Anterior cingulate cortex (tissue), 58 donors: ENCODE results near the gene MLST8.

Experiments
- DNase-seq, 58 donors: peaks; one replicate each; lab custom pipeline; 2025; lab: John Stamatoyannopoulos, UW

MLST8 gene

DNA sequence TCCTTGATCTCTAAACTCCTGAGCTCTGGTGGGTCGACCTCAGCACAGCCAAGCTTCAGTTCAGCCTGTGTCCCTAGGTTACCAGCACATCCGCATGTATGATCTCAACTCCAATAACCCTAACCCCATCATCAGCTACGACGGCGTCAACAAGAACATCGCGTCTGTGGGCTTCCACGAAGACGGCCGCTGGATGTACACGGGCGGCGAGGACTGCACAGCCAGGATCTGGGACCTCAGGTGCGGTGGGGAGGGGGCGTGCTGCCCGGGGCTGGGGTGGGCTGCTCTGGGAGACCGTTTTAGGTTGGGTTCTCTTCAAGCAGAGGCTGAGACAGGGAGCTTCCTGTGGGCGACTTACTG is 1.1 kb downstream of the MLST8 start:
- no peak for DNase-seq

DNA sequence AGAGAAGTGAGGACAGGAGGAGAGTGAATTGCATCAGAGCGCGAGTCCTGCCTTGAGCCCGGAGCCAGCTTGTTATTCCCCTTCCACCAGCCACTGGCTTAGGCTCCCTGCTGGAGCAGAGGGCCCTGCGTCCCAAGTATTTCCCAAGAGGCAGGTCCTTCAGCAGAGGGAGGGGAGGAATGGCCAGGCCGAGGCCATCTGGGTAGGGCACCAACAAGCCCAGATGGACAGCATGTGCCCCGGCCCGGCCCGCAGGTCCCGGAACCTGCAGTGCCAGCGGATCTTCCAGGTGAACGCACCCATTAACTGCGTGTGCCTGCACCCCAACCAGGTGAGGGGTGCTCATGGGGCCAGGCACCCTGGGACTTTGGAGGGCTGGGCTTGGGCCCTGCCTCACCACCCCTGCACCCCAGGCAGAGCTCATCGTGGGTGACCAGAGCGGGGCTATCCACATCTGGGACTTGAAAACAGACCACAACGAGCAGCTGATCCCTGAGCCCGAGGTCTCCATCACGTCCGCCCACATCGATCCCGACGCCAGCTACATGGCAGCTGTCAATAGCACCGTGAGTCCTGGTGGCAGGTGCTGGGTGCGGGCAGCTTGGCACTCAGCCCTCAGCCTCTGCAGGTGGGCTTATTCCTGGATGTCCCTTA is 1.7 kb downstream of the MLST8 start:
- no peak for DNase-seq

DNA sequence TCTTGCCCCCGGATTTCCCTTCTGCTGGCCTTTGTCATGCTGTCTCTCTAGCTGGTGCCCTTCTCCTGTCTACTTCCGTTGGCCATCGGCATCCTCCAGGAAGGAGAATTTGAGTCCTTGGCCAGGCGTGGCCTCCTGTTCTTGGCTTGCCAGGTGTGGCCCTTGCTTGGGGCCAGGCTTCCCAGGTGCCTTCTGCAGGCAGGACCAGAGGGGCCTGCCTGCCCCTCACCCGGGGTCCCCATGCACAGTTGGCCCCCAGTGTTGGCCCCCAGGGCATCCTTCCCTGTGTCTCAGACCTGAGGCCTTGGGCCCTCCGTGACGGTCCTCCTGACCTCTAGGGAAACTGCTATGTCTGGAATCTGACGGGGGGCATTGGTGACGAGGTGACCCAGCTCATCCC is 2.6 kb downstream of the MLST8 start:
- no peak for DNase-seq

DNA sequence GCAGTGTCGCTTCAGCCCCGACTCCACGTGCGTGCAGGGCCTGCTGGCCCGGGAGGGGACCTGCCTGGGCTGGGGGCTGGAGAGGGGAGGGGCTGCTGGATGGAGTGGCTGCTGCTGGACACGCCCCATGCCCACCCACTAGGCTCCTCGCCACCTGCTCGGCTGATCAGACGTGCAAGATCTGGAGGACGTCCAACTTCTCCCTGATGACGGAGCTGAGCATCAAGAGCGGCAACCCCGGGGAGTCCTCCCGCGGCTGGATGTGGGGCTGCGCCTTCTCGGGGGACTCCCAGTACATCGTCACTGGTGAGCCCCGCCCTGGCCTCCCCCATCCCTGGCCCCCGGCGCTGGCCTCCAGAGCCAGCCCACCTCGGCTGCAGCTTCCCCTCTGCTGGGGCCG is 3.1 kb downstream of the MLST8 start:
- no peak for DNase-seq

DNA sequence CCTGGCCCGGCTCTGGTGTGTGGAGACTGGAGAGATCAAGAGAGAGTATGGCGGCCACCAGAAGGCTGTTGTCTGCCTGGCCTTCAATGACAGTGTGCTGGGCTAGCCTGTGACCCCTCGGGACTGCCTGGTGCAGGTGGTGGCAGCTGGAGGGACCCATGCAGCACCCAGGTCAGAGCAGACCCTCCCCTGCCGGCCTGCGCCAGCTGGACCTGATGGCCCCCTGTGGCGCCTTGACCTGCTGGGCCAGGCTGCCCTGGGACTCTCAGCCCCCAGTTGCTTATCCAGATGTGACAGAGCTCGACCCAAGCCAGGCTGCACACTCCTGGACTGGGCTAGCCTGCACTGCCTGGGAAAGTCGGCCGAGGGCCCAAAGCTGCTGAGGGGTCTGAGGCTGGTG is 3.5 kb downstream of the MLST8 start:
- DNase-seq, result no peak

DNA sequence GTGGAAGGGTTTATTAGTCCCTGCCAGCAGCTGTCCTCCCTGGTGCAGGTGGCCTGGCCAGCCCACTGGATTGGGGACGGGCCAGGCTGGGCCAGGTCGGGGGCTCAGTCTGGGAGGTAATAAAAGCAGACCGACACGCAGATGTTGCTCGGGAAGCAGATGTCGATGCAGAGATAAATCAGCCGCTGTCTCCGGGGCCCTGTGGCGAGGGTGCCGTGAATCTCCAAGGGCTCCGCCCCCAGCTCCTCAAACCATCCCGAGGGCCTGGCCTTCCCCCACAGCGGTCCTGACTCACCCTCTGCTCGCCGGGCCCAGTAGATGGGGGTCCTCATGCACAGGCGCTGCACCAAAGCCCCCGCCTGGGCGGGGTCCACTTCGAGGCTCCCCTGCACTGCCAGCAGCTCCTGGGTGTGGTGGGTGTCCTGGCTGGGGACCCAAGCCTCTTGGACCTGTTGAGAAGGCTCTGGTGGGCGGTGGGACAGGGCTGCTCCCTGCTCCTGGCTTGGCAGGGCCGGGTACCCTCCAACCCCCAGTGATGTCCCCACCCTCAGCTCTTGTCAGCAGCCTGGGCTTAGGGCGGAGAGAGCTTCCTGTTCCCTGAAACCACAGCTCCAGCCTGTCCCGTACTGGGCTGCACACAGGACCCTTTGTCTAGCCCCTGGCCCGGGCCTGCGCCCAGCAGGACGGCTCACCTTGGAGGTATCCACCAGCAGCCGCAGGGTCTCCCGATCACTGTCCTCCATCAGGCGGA is 4.2 kb downstream of the MLST8 start:
- DNase-seq, result no peak

DNA sequence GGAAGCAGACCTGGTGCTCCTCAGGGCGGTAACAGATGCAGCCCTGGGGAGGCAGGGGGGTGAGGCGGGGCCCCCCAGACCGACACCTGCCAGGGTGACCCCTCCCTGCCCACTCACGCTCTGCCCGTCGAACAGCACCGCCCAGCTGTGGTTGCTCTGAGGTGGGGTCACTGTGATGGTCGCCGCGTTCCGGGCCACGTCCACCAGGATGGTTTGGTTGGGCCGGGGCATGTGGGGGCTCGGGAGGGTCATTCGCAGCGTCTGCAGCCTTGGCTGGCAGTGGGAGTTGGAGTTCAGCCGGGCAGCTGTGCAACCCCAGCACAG is 4.7 kb downstream of the MLST8 start:
- DNase-seq, result no peak

DNA sequence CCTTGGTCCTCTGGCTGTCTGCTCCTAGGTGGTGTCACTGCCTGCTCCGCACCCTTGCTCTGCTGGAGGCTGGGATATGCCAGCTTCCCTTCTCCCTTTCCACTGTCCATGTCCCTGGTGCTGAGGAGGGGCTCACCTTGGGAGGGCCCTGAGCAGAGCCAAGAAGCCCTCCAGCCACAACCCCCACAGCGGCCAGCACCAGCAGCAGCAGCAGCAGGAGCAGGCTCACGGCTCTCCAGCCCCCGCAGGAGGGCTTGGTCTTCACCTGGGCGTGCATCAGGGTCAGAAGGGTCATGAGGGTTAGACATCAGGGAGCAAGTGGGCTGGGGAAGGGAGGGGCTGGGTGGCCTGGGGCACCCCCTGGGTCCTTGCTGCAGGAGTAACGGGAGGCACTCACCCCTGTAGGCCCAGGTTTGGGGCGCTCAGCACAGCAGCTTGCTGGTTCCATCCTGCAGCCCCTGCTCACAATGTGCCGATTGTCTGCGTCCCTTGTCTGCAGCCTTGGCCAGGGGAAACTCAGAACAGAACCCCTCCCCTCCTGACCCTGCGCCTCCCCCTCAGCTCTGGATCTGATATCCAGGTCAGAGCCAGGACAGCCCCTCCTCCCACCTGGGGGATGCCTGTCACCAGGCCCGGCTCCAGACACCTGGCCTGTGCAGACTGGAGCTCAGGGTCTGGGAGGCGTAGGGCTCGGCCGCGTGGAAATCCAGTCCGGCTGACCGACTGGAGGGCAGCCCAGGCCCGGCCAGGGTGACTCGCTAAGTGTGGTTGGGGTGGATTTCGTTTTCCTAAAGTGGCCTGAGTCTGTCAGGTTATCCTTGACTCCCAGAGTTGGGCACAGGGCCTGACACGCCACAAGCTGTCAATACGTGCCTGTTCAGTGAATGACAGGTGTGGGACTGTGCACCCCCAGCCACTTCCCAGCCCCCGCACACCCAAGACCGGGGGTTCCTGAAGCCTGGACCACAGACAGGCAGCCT is 5.4 kb downstream of the MLST8 start, which contains the start of gene BRICD5:
Gene BRICD5 (minus strand): TSS at position 478 of the 980 bp plus-strand sequence. CDS start 30 bp downstream, at position 448.
- no peak for DNase-seq

DNA sequence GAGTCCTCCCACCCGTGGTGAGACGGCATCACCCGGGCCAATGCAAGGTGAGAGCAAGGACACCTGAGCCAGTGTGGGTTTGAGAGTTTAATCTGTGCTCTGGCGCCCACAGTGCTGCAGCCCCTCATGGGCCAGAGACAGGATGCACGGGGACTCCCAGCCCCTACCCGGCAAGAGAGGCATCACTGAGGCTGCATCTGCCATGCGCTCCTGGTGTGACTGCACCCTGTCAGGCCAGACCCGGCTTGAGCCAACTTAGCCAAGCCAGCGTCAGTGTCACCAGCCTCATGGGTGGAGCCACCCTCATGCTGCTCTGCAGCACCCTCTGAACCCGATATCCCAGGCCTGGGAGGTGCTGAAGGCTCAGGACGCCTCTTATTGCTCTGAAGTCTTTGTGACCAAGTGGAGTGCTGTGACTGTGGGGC is 6.7 kb downstream of the MLST8 start:
- DNase-seq, result no peak

DNA sequence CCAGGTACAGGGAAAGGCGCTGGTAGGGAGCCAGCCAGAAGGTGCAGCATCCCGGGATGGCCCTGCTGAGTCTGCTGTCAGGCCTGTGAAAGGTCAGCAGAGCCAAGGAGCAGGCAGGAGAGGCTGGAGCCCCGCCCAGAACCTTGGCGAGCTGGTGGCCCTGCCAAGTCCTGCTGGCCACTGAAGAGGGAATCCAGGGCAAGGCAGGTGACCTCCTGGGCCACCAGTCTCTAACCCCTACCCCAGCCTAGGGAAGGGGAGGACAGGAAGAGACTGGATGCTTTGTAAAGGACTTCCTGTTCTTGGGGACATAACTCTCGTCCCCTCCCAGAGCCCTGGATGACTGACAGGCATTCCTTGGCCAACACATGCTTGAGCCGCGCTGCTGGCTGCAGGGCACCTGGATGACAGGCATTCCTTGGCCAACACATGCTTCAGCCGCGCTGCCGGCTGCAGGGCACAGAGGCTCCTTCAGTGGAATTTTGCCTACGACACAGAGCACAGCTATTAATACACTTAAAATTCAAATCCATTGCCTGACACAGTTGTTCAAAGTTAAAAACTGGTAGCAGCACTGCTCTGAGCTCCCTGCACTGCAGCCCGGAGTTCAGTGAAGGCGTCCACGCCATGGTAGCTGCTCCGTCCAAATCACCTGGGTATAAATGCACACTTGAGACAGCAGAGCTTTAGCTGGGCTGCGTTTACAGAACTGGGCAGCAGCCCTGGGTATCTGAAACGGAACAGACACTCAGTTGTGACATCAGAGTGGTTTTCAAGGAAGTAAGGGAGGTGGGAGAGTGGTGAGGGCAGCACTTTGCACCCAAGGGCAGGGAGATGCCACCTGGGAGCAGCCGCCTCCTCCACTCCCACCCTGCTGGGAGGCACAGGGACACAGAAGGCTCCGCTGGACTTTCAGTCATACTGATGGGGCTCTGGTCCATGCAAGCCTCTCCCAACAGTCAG is 7.4 kb downstream of the MLST8 start:
- no peak for DNase-seq

DNA sequence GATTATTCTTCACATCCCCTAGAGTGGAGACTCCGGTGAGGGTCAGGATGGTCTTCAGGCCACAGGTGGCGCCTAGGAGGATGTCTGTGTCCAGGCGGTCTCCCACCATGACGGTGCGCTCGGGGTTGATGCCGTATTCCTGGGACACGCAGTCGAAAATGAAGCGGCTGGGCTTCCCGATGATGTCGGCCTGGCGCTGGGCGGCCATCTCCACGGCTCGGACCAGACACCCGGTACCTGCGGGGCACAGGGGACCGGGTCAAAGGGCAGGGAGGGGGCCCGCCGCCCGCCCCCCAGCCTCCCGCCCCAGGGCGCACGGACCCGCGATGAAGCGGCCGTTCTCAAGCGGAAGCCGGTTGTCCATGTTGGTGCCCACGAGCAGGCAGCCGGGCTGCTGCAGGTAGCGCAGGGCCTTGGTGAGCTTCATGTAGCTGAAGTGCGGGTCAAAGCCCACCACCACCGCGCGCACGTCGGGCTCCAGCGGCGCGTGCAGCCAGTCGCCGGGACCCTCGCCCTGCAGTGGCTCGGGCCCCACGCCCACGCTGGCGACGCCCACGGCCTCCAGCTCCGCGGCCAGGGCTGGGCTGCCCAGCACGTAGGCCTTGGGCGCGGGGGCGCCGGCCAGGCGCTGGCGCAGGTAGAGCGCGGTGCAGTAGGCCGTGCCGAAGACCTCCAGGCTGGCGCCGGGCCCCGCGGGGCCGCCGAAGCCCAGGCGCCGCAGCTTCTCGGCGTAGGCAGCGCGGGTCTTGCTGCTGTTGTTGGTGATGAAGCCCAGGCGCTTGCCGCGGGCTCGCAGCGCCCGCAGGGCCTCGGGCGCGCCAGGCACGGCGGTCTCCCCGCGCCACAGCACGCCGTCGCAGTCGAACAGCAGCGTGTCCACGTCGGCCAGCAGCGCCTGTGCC is 8.8 kb downstream of the MLST8 start:
- DNase-seq, result no peak

DNA sequence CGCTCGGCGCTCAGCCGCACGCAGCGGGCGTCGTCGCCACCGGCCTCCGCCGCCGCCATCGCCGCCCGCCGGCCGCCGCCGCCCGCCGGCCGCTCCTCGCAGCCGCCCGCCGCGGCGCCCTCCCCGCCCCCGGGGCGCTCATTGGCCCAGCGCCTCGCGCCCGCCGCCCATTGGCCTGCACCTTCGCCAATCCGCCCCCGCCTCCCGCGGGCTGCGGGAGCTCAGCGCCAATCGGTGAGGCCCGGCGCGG is 9.4 kb downstream of the MLST8 start, which contains the start of gene PGP:
Gene PGP (minus strand): TSS at position 122 of the 250 bp plus-strand sequence. CDS start 63 bp downstream, at position 59.
- no peak for DNase-seq

DNA sequence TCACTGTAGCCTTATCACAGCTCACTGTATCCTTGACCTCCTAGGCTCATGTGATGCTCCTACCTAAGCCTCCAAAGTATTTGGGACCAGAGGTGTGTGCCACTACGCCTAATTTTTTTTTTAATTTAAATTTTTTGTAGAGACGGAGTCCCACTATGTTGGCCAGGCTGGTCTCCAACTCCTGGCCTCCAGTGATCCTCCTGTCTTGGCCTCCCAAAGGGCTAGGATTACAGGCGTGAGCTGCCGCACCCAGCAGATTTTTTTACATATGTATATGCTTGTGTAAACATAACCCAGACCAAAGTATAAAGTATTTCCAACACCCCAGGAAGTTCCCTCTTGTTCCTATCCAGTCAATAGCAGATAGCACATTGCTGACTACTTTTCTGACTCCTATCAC is 11.1 kb downstream of the MLST8 start:
- no peak for DNase-seq

DNA sequence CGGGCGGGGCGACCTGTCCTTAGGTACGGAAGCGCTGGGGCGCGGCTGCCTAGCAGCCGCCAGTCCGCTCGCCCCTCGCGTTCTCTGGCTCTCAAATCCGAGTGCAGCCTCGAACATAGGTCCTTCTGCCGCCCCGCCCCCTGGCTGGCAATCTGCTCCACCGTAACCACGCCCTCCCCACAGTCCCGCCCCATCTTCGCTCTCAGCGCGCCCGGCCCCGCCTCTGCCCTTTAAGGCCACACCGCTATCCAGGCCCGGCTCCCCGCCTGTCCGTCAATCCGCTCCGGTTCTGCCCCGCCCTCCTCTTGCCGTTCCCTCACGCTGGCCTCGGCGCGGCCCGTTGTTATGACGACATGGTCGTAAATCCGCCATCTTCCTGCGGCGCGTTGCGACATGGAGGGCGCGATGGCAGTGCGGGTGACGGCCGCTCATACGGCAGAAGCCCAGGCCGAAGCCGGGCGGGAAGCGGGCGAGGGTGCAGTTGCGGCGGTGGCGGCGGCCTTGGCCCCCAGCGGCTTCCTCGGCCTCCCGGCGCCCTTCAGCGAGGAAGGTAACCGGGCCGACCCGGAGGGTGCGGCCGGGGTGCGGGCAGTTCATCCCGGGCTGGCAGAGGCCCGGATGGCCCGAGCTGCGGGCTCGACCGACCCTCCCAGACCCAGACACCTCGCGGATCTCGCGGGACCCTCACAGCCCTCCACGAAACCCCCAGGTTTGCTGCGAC is 18.1 kb downstream of the MLST8 start, which contains the start of gene E4F1:
Gene E4F1 (plus strand): TSS at position 371 of the 721 bp plus-strand sequence. CDS start 23 bp downstream, at position 394.
- DNase-seq, result peak; percentile 79 to 99 (median 97)

DNA sequence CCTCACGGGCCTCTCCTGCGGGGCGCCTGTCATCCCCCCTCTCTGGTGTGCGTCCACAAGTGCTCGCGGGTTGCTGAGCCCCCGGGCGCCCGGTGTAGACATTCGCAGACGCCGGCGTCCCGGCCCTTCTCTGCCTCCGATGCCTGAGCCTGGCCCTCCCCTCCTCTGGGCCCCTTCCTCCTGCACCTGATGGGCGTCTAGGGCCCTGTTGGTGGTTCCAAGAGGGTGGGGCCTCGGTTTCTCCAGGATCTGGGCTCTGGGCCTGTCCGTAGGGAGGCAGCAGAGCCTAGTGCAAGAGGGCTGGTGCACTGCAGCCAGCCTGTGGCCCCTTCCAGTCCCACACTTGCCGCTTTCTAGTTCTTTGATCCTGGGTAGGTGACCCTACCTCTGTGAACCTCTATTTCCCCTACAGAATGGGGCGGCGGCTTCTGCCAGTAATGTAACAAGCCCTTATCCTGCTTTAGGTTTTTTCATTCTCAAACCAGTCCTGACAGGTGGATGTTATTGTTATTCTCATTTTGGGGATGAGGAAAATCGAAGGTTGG is 18.8 kb downstream of the MLST8 start:
- peak in 10 of 58 donors; percentile 12 to 47 (median 30) for DNase-seq

DNA sequence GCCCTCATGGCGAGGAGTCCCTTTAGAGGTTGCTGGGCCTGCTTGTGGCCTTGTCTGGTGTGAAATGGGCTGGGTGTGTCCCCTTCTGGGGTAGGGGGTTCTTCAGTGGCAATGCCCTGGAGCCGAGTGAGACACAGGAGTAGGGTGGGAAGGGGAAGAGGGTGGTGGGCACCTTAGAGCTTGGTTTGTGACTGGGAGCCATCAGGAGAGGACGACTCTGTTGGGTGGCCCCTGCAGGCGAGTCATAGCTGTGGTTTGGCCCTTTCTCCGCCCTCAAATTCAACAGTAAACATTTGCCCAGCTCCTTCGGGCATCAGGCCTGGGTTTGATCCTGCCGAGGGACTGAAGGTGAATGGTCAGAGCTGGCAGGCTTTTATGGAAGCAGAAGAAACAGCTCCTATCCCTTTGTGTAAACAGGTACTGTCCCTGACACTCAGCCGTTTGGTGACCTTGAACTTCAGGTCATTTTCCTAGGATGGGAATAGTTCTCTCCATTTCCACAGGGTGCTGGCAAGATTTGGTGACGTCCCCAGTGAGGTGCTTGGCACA is 21.1 kb downstream of the MLST8 start:
- DNase-seq, result no peak

DNA sequence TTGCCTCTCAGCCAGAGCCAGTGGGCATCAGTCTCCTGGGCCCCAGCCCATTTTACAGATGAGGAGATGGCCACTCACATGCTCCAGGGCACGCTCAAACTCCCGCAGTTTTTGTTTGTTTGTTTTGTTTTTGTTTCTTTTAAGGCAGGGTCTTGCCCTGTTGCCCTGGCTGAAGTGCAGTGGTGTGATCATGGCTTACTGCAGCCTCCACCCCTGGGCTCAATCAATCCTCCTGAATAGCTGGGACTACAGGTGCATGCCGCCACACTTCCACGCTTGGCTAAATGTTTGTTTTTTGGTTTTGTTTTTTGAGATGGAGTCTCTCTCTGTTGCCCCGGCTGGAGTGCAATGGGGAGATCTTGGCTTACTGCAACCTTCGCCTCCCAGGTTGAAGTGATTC is 21.7 kb downstream of the MLST8 start:
- no peak for DNase-seq
